Measurements from ENCODE around the gene CDC42BPB.

- TF ChIP-seq POLR2A (IDR thresholded peaks at IDR 0.05) (no peak), CTCF (IDR thresholded peaks at IDR 0.05 in 4 of 5, conservative IDR thresholded peaks at IDR 0.05 in 1 of 5) (no peak)
Observed at GRCh38 chr14:102916347-102917055, 140.8 kb downstream of the CDC42BPB start.

Measured in gastrocnemius medialis (tissue), 4 donors.